Kidney tubule cell (primary cell): ENCODE results near the gene TMEM171.

Source experiments
- DNase-seq: peaks from one replicate; pipeline ENCODE4 v3.0.0-alpha.2; 2018; ENCODE audit warnings: low spot score

Gene TMEM171

GRCh38 chr5:73120222-73121118 is at the start of gene TMEM171:
TSS of gene TMEM171 (plus strand) at chr5:73120575. CDS start at chr5:73123374, 2,799 bp downstream.
- peak; percentile 88 for DNase-seq

GRCh38 chr5:73081093-73081492 is 39.3 kb upstream of the TMEM171 start:
- DNase-seq = no peak

- peak; percentile 69 for DNase-seq
These were observed 32.3 kb upstream of the TMEM171 start for GRCh38 chr5:73088026-73088425.

GRCh38 chr5:73093943-73094342 is 26.4 kb upstream of the TMEM171 start:
- peak; percentile 84 for DNase-seq

- DNase-seq = no peak
These were observed 26.0 kb upstream of the TMEM171 start for GRCh38 chr5:73094415-73094814.

GRCh38 chr5:73095564-73096238 is 24.7 kb upstream of the TMEM171 start:
- DNase-seq = no peak

GRCh38 chr5:73096239-73096575 is 24.2 kb upstream of the TMEM171 start:
- DNase-seq = peak; percentile 73

- no peak for DNase-seq
These were observed 22.6 kb upstream of the TMEM171 start for GRCh38 chr5:73097740-73098139.

GRCh38 chr5:73100109-73100508 is 20.3 kb upstream of the TMEM171 start:
- no peak for DNase-seq

- DNase-seq = no peak
These were observed 16.5 kb upstream of the TMEM171 start for GRCh38 chr5:73103870-73104299.

- no peak for DNase-seq
These were observed 16.0 kb upstream of the TMEM171 start for GRCh38 chr5:73104326-73104725.

GRCh38 chr5:73106335-73106734 is 14.0 kb upstream of the TMEM171 start:
- DNase-seq = no peak

GRCh38 chr5:73110190-73110589 is 10.2 kb upstream of the TMEM171 start:
- DNase-seq = no peak

- no peak for DNase-seq
These were observed 8.8 kb upstream of the TMEM171 start for GRCh38 chr5:73111536-73111935.

GRCh38 chr5:73112359-73112758 is 8.0 kb upstream of the TMEM171 start:
- no peak for DNase-seq

- DNase-seq = no peak
These were observed 6.2 kb upstream of the TMEM171 start for GRCh38 chr5:73114044-73114688.

GRCh38 chr5:73115399-73116051 is 4.8 kb upstream of the TMEM171 start:
- DNase-seq = peak; percentile 69

GRCh38 chr5:73116506-73116905 is 3.9 kb upstream of the TMEM171 start:
- no peak for DNase-seq

- no peak for DNase-seq
These were observed 3.2 kb upstream of the TMEM171 start for GRCh38 chr5:73117088-73117740.

GRCh38 chr5:73118391-73118973 is 1.9 kb upstream of the TMEM171 start:
- peak; percentile 61 for DNase-seq

GRCh38 chr5:73119451-73120157 is 771 bp upstream of the TMEM171 start:
- DNase-seq = peak; percentile 98
